GDM1 (cell line): ENCODE data around the gene NRGN.
A peak's percentile ranks its signal among the peaks of the same experiment; 100 is the strongest.

Experiments
- DNase-seq: peaks from one replicate; lab custom pipeline; 2025; lab: John Stamatoyannopoulos, UW

The NRGN gene

DNA sequence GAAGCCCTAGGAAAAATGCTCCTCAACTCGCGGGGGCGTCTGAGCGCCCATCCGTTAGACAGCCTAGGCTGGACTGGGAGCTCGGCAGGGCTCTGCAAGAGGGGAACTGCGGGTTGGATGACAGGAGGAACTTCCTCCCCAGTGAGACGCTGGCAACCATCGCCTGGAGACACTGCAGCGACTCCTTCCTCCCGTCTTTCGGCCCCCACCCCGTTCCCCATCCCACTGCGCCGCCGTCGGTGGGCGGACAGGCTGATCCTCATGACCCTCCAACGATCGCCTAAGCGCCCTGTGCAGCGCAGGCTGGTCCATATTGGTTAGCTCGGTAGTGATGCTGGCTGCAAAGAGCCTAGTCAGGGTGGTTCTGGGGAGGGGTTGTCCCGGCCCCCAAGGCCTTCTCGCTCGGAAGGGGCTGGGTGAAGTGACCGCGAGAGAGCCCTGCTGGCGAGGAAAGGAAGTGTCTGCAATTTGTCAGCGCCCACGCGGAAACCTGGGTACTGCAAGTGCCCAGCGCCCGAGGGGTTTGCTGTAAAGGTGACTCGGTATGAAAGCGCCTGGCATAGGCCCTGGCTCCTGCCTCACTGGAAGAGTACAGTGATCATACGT is 638 bp downstream of the NRGN start:
- DNase-seq, result peak; percentile 69

GRCh38 chr11:124742555-124742954 is 2.8 kb downstream of the NRGN start:
- DNase-seq, result no peak

GRCh38 chr11:124743050-124743449 is 3.3 kb downstream of the NRGN start:
- DNase-seq, result no peak

GRCh38 chr11:124745270-124745834 is 5.6 kb downstream of the NRGN start:
- DNase-seq, result no peak

- no peak for DNase-seq
Measured at GRCh38 chr11:124745835-124746620, 6.3 kb downstream of the NRGN start.

DNA sequence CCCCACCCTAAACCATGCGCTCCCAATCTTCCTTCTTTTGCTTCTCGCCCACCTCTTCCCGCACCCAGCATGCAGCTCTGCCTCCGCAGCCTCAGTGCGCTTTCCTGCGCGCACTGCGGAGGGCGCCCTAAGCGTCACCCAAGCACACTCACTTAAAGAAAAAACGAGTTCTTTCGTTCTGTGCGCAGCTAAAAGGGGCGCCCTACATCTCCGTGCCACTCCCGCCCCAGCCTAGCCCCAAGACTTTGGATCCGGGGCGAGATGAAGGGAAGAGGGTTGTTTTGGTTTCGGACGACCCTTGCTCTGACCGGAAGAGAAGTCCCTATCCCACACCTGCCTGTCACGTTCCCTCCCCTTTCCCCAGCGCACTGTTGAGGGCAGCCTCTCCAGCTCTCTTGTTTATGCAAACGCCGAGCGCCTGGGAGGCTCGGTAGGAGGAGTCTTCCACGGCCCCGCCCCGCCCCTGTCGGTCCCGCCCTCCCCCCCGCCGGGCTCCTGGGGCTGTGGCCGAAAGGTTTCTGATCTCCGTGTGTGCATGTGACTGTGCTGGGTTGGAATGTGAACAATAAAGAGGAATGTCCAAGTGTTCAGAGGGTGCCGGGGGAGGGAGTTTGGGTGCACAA is 7.0 kb downstream of the NRGN start:
- no peak for DNase-seq

GRCh38 chr11:124747406-124748099 is 7.8 kb downstream of the NRGN start:
- DNase-seq, result no peak

DNA sequence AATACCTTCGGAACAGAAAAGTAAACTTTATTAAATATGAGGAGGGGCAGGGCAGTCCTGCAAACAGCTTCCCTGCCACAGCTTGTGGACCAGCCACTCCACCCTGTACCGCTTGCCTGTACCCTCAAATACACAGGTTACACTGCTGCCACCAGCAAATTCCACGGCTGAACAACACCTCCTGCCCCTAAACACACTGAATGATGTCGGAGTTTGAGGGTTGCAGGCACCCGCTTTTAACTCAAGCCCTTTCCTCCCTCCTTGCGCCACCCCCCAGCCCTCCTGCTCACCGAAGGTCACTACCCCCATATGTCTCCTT is 8.3 kb downstream of the NRGN start:
- no peak for DNase-seq

DNA sequence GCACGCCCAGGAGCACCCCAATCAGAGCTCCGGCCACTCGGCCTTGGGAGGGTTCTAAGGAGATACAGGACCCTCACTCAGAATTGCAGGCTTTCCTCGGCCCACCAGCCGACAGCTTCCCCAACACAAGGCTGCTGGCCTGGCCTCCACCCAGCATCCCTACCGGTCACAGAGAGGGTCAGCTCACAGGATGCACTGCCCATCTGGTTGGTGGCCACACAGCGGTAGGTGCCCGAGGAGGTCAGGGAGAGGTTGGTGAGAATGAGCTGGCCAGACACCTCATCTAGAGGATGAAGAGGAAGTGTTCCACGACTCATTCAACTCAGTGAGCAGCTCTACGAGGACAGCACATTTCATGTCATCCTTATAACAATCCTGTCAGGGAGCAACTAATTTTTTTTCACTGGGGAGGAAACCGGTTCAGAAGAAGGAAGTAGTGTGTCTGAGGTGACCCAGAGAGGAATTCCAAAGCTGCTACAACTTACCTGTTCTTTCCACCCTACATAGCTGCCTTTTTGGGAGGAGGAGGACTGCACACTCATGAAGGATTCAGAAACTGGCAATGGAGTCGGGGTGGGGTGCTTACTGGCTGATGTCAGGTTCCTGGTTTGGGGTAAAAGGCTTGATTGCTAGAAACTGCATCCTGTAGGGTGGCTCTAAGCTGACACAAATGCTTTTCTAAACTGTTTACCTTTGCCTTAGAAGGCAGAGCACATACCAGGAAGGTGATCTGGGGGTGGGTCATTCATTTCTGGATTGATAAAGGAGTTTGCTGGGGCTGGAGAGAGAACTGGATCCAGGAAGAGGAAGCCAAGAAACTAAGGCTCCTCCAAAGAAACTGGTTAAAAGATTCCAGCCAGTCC is 9.0 kb downstream of the NRGN start:
- DNase-seq, result no peak

DNA sequence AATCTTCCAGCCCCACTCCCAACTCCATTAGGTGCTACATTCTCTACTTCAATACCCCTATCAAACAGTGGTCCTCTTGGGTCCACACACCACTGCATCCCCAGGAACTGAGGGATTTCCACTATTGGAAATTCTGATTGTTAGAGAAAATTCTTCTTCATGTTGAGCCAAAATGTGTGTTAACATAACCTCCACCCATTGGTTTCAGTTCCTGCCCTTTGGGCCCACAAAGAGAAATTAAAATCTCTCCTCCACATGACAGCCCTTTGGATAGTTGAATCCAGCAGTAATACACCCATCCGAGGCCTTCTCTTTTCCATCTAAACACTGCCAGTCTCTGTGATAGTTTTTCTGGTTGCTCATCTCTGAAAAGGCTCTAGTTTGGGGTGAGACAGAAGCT is 10.2 kb downstream of the NRGN start:
- DNase-seq, result no peak

DNA sequence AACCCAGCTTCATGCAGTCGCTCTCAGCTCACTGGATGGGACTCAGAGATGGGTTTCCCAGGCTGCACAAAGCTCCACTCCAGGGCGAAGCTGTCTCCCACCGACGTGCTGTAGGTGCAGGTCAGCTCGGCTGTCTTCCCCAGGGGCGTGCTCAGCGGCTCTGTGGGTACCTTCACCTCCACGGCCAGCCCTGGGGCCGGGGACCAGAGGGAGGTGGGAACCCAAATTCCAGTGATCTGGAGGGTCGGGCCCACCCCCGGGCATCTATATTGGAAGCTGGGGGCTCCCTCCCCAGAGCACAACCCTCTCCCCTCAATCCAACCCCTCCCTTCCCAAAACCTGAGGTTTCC is 11.6 kb downstream of the NRGN start:
- DNase-seq, result no peak

- DNase-seq, result no peak
Measured at GRCh38 chr11:124751741-124752470, 12.2 kb downstream of the NRGN start, which contains the start of gene VSIG2. VSIG2 (minus strand) TSS chr11:124752255; CDS start chr11:124752137, 118 bp downstream.

- DNase-seq, result no peak
Measured at GRCh38 chr11:124752471-124753102, 12.8 kb downstream of the NRGN start.

DNA sequence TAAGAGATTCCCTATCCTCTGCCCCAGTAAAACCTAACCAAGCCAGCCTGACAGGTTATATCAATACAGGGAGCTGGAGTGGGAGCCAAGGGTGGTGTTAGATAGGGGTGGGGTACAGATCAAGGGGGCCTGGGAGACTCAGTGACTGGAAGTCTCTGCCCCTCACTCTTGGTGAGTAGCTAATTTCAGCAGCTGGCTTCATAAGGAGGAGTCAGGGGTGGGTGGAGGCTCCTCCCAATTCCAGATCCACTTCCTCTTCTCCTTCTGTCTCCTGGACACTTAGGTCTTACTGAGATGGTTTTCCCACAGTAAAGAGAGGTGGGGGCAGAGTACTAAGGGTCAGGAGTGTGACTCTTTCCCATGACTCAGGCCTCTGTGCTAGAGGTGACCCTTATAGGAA is 13.5 kb downstream of the NRGN start:
- DNase-seq, result no peak

GRCh38 chr11:124753624-124754023 is 13.9 kb downstream of the NRGN start:
- DNase-seq, result no peak

GRCh38 chr11:124754309-124754708 is 14.6 kb downstream of the NRGN start:
- no peak for DNase-seq

GRCh38 chr11:124754710-124755109 is 15.0 kb downstream of the NRGN start:
- no peak for DNase-seq

GRCh38 chr11:124756033-124756752 is 16.5 kb downstream of the NRGN start:
- no peak for DNase-seq

DNA sequence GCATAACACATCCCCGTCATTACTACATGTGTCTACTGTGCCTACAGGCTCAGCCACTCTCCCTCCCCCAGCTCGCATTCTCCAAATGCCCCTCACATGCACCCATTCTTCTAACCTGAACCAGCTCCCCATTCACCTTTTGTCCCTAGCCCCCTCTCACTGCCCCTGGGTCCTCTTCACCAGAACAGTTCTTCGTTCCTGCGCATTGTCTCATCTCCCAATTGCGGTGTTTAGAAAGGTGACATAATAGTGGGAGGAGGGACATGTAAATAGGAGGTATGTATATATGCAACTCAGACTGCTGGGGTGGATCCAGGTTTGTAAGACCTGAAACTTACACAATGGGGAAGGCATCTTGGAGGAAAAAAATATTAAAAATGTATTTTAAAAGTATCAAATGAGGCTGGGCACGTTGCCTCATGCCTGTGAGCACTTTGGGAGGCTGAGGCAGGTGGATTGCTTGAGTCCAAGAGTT is 17.0 kb downstream of the NRGN start:
- DNase-seq, result no peak

DNA sequence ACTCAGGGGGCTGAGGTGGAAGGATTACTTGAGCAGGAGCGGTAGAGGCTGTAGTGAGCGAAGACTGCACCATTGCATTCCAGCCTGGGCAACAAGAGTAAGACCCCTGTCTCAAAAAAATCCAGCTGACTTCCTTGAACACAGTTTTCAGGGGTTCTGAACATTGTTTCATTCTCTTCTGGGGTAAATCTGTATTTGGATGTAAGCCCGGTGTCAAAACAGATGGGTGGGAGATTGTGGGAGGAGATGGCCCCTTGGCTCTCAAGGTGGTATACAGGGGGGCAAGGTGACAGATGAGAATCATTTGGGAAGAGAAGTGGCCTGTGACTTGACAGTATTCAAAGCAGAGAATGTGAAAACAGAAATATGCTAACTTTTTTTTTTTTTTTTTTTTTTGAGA is 17.6 kb downstream of the NRGN start:
- no peak for DNase-seq
